ENCODE data around the gene CENPX.
A peak's percentile ranks its signal among the peaks of the same experiment; 100 is the strongest.

The CENPX gene

DNA sequence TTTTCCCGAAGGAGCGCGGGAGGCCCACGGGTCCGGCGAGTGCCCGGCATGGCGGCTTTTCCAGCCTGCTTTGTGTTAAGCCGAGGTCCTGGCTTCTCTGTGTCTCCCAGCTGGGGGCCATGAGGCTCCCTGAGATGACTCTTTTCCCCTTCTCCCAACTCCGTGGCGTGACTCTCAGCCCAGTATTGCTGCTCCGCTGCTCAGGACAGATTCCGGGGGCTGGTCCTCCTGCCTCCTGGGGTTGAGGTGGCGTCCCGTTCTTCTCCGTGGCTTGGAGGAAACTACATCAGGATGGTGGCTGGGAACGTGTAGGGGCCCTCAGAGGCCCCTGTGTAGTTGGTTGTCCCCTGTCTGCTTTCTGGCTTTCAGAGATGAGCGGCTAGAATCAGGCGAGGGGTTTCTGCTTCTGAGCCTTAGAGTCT is 30.0 kb upstream of the CENPX start:
- H3K4me1 Mint-ChIP-seq: peaks cover 9% of the 10 kb centered on the region
- H3K27ac Mint-ChIP-seq: no peak overlapping the region
- H3K4me3 Mint-ChIP-seq: peak overlapping the region; percentile 81 to 87 (median 86)
- H3K27me3 Mint-ChIP-seq (ENCODE audit: low read depth): no peaks in the 10 kb centered on the region
- H3K9me3 Mint-ChIP-seq: no peaks in the 10 kb centered on the region
- TF ChIP-seq, protein P1, sequence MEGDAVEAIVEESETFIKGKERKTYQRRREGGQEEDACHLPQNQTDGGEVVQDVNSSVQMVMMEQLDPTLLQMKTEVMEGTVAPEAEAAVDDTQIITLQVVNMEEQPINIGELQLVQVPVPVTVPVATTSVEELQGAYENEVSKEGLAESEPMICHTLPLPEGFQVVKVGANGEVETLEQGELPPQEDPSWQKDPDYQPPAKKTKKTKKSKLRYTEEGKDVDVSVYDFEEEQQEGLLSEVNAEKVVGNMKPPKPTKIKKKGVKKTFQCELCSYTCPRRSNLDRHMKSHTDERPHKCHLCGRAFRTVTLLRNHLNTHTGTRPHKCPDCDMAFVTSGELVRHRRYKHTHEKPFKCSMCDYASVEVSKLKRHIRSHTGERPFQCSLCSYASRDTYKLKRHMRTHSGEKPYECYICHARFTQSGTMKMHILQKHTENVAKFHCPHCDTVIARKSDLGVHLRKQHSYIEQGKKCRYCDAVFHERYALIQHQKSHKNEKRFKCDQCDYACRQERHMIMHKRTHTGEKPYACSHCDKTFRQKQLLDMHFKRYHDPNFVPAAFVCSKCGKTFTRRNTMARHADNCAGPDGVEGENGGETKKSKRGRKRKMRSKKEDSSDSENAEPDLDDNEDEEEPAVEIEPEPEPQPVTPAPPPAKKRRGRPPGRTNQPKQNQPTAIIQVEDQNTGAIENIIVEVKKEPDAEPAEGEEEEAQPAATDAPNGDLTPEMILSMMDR (IDR thresholded peaks at IDR 0.05; ENCODE audit: unreplicated experiment in 3 of 3): no peak
- peaks cover 5% of the 10 kb centered on the region for H3K36me3 Mint-ChIP-seq (ENCODE audit: low read depth)

GRCh38 chr17:82051776-82052637 is 29.3 kb upstream of the CENPX start, which contains the start of the genes GPS1 and RFNG:
Gene GPS1, plus strand, starts transcription at chr17:82051898. Its CDS starts 34 bp downstream, at chr17:82051932.
Gene RFNG, minus strand, starts transcription at chr17:82051811. Its CDS starts 45 bp downstream, at chr17:82051766.
- Mint-ChIP-seq H3K9me3 (no peaks in the 10 kb centered on the region), H3K27me3 (ENCODE audit: low read depth) (no peaks in the 10 kb centered on the region), H3K27ac (peak within 1 kb of the TSS in 1 of 3 experiments; percentile 68), H3K4me3 (peak within 1 kb of the TSS; percentile 89 to 93 (median 91)), H3K4me1 (peaks cover 9% of the 10 kb centered on the region), H3K36me3 (ENCODE audit: low read depth) (peaks cover 10% of the 10 kb centered on the region)
- TF ChIP-seq, protein P1 (IDR thresholded peaks at IDR 0.05; ENCODE audit: unreplicated experiment in 3 of 3): no peak

- peaks cover 9% of the 10 kb centered on the region for H3K4me1 Mint-ChIP-seq
- H3K27me3 Mint-ChIP-seq (ENCODE audit: low read depth): no peaks in the 10 kb centered on the region
- TF ChIP-seq, protein P1 (IDR thresholded peaks at IDR 0.05; ENCODE audit: unreplicated experiment in 3 of 3): no peak
- peak overlapping the region; percentile 89 to 93 (median 91) for H3K4me3 Mint-ChIP-seq
- H3K27ac Mint-ChIP-seq: peak overlapping the region in 1 of 3 experiments; percentile 68
- peaks cover 10% of the 10 kb centered on the region for H3K36me3 Mint-ChIP-seq (ENCODE audit: low read depth)
- H3K9me3 Mint-ChIP-seq: no peaks in the 10 kb centered on the region
Measured at GRCh38 chr17:82050761-82051641, 28.3 kb upstream of the CENPX start.

DNA sequence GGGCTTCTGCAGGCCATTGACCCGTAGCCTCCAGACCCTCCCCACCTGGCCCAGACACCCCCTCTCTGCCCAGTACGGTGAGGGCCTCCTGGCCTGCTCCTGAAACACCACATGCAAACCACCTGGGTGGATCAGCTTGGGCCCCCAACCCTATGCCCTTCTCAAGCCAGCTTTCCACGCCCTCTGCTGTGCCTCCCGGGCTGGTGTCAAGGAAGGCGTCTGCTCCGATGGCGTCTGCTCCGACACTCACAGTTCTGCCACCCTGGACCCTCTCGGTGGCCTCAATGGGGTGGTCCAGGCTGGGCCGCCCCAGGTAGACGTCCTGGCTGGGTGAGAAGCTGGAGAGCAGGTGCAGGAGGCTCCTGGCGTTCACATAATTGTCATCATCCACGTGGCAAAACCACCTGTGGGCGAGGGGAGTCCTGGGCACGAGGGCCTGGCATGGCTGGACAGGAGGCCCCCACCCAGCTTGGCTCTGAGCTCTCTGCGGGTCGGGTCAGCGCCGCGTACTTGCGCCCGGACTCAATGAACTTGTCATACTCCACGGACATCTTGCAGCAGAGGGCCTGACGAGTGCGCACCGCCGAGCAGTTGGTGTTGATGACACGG is 27.6 kb upstream of the CENPX start:
- Mint-ChIP-seq H3K4me1 (peaks cover 9% of the 10 kb centered on the region), H3K27ac (no peak overlapping the region), H3K9me3 (no peaks in the 10 kb centered on the region), H3K4me3 (peak overlapping the region; percentile 89 to 93 (median 91)), H3K27me3 (ENCODE audit: low read depth) (no peaks in the 10 kb centered on the region), H3K36me3 (ENCODE audit: low read depth) (peaks cover 10% of the 10 kb centered on the region)
- TF ChIP-seq, protein P1 (IDR thresholded peaks at IDR 0.05; ENCODE audit: unreplicated experiment in 3 of 3): no peak

DNA sequence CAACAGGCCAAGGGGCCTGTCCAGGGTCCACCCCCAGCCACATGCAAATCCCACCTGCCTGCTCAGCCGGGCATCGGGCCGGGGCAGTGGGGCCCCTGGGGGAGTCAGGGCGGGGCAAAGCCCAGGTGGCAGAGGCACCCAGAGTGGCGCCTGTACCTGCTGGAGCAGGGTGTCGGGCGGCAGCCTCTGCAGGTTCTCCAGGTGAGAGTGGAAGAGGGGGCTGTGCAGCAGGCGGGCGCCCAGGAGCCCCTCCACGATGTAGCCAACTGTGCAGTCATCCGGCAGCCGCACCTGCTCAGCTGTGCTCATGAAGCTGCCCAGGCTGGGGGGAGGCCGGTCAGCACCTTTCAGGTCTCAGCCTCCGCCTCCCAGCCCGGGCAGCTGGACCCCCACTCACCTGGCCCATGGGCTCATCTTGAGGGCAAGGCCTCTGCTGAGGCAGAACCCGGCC is 26.9 kb upstream of the CENPX start:
- Mint-ChIP-seq H3K4me1 (peaks cover 9% of the 10 kb centered on the region), H3K27ac (no peak overlapping the region), H3K4me3 (peak overlapping the region; percentile 19 to 89 (median 73)), H3K9me3 (no peaks in the 10 kb centered on the region), H3K27me3 (ENCODE audit: low read depth) (no peaks in the 10 kb centered on the region), H3K36me3 (ENCODE audit: low read depth) (peaks cover 7% of the 10 kb centered on the region)
- TF ChIP-seq, protein P1 (IDR thresholded peaks at IDR 0.05; ENCODE audit: unreplicated experiment in 3 of 3): no peak

All from nephron (organoid).